ENCODE measurements around the gene MAD2L1BP.

MAD2L1BP gene

GRCh38 chr6:43634702-43635303 is 837 bp upstream of the MAD2L1BP start:
- Histone ChIP-seq H3K4me3 (no peak overlapping the region), H3K27ac (peak overlapping the region; percentile 86)
- no peak for TF ChIP-seq CTCF (IDR thresholded peaks at IDR 0.05)

GRCh38 chr6:43636308-43636659 is 644 bp downstream of the MAD2L1BP start:
- no peaks in the 10 kb centered on the region for H3K9me3 ChIP-seq
- H3K27ac ChIP-seq: peak overlapping the region; percentile 86
- H3K36me3 ChIP-seq: peaks cover 13 to 35% (median 34%) of the 10 kb centered on the region in 3 donors
- no peak for TF ChIP-seq CTCF (IDR thresholded peaks at IDR 0.05)
- H3K4me3 ChIP-seq: peak overlapping the region; percentile 78 to 80
- intact Hi-C loops (cut with DNase I; ENCODE audit: low total_unique reads): no loop called here
- no peak for DNase-seq
- H3K4me1 ChIP-seq: peaks cover 0 to 40% (median 30%) of the 10 kb centered on the region in 4 donors
- H3K27me3 ChIP-seq: no peaks in the 10 kb centered on the region

More at GRCh38 chr6:43634702-43635303, 837 bp upstream of the MAD2L1BP start:
- Histone ChIP-seq H3K36me3 (peaks cover 6 to 22% (median 20%) of the 10 kb centered on the region in 3 donors), H3K27me3 (no peaks in the 10 kb centered on the region), H3K9me3 (no peaks in the 10 kb centered on the region), H3K4me1 (peaks cover 0 to 47% (median 33%) of the 10 kb centered on the region in 4 donors)
- intact Hi-C loops (cut with DNase I; ENCODE audit: low total_unique reads): loop anchor here (5.0 kb wide), 1 partner anchor 67 kb away; no protein-coding TSS in a partner anchor
- no peak for DNase-seq

GRCh38 chr6:43639984-43640800 is 4.6 kb downstream of the MAD2L1BP start:
- H3K27me3 ChIP-seq: no peaks in the 10 kb centered on the region
- no peak overlapping the region for H3K4me3 ChIP-seq
- no peaks in the 10 kb centered on the region for H3K9me3 ChIP-seq
- no peak for TF ChIP-seq CTCF (IDR thresholded peaks at IDR 0.05)
- peaks cover 0 to 43% (median 32%) of the 10 kb centered on the region in 4 donors for H3K4me1 ChIP-seq
- no peak for DNase-seq
- intact Hi-C loops (cut with DNase I; ENCODE audit: low total_unique reads): no loop called here
- peaks cover 18 to 52% (median 42%) of the 10 kb centered on the region in 3 donors for H3K36me3 ChIP-seq
- no peak overlapping the region for H3K27ac ChIP-seq

GRCh38 chr6:43644940-43645612 is 9.4 kb downstream of the MAD2L1BP start, which contains the start of gene RSPH9:
Gene RSPH9 (plus strand): TSS chr6:43645036. CDS start chr6:43645099, 63 bp downstream.
- no peaks in the 10 kb centered on the region for H3K9me3 ChIP-seq
- TF ChIP-seq CTCF (IDR thresholded peaks at IDR 0.05): no peak
- no peaks in the 10 kb centered on the region for H3K27me3 ChIP-seq
- H3K4me3 ChIP-seq: peak within 1 kb of the TSS; percentile 48 to 60
- H3K36me3 ChIP-seq: peaks cover 12 to 29% (median 17%) of the 10 kb centered on the region in 3 donors
- peak within 1 kb of the TSS; percentile 25 to 43 for H3K27ac ChIP-seq
- intact Hi-C loops (cut with DNase I; ENCODE audit: low total_unique reads): no loop called here
- H3K4me1 ChIP-seq: peaks cover 0 to 15% (median 9%) of the 10 kb centered on the region in 4 donors
- peak; percentile 58 to 76 for DNase-seq

GRCh38 chr6:43645613-43645964 is 9.9 kb downstream of the MAD2L1BP start:
- intact Hi-C loops (cut with DNase I; ENCODE audit: low total_unique reads): no loop called here
- Histone ChIP-seq H3K9me3 (no peaks in the 10 kb centered on the region), H3K27me3 (no peaks in the 10 kb centered on the region), H3K36me3 (peaks cover 7 to 24% (median 12%) of the 10 kb centered on the region in 3 donors), H3K4me3 (peak overlapping the region; percentile 48 to 60), H3K27ac (peak overlapping the region in 1 of 2 donors; percentile 25), H3K4me1 (peaks cover 0 to 14% (median 9%) of the 10 kb centered on the region in 4 donors)
- TF ChIP-seq CTCF (IDR thresholded peaks at IDR 0.05): no peak
- DNase-seq: no peak
